GM10266 (cell line): ENCODE data around the gene C10orf95.

Experiments used
- DNase-seq: peaks from one replicate; pipeline ENCODE4 v3.0.0; 2012; ENCODE audit errors: extremely low spot score
- TF ChIP-seq, protein P1 (sequence below): IDR thresholded peaks from 2 replicates; pipeline ENCODE4 v1.5.1; 2012; ENCODE audit warnings: mild to moderate bottlenecking, low read depth; ENCODE audit not compliant: control insufficient read depth, insufficient read depth; ENCODE audit errors: missing control alignments

C10orf95 gene

DNA sequence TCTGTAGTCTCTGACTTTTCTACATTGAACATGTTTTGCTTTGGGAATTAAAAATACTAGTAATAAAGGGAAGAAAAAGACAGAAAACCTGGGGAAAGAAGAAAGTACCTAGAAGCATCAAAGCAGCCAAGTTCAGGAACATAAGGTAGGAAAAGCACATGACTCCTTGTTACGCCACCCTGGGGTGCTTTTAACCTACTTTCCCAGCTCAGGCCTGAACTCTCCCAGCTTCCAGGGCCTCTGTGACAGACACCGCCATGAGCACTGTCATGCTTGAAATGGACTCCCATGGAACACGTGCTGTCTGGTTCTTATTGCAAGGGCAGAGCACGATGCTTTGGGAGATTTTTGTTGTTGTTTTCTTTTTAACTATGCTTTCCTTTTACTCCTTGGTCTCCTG is 39.8 kb upstream of the C10orf95 start:
- TF ChIP-seq, protein P1, sequence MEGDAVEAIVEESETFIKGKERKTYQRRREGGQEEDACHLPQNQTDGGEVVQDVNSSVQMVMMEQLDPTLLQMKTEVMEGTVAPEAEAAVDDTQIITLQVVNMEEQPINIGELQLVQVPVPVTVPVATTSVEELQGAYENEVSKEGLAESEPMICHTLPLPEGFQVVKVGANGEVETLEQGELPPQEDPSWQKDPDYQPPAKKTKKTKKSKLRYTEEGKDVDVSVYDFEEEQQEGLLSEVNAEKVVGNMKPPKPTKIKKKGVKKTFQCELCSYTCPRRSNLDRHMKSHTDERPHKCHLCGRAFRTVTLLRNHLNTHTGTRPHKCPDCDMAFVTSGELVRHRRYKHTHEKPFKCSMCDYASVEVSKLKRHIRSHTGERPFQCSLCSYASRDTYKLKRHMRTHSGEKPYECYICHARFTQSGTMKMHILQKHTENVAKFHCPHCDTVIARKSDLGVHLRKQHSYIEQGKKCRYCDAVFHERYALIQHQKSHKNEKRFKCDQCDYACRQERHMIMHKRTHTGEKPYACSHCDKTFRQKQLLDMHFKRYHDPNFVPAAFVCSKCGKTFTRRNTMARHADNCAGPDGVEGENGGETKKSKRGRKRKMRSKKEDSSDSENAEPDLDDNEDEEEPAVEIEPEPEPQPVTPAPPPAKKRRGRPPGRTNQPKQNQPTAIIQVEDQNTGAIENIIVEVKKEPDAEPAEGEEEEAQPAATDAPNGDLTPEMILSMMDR = no peak

GRCh38 chr10:102485093-102485784 is 33.9 kb upstream of the C10orf95 start:
- TF ChIP-seq, protein P1 = no peak
- DNase-seq = no peak

More for the DNA sequence above, 39.8 kb upstream of the C10orf95 start:
- no peak for DNase-seq

DNA sequence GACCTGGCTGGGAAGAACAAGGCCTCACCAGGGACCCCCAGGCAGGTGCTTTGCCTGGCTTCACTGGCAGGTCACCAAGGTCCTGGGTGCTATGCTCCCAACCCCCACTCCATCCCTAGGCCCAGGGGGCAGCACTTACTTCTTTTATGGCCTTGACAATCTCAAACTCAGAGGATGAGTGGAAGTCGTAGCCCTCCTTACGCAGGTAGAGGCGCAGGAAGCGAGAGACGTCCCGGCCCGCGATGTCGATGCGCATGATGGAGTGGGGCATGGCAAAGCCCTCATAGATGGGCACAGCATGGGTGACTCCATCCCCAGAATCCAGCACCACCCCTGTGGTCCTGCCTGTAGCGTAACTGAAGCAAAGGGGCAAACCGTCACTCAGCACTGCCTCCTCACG is 32.7 kb upstream of the C10orf95 start:
- no peak for DNase-seq
- TF ChIP-seq, protein P1 = no peak

- DNase-seq = no peak
- TF ChIP-seq, protein P1 = no peak
These were observed 29.1 kb upstream of the C10orf95 start for GRCh38 chr10:102480396-102480795.

DNA sequence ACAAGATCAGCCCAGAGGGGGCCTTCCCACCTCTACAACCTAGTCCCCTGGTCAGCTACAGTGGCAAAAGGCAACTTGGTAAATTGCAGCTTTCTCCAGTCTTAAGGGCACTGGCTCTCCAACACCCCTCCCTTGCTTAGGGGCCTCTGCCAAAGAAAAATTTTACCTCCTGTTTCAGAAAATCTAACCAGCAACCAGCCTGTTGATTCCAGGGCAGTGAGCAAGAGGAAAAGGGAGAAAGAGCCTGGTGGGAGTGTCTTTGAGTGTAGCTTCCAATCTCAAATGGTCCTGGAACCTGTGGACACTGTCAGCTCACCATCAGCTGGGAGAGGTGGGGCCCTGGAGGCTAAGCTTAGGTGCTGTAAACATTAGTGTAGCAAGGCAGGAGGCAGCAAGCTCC is 28.3 kb upstream of the C10orf95 start:
- DNase-seq = no peak
- TF ChIP-seq, protein P1 = no peak

DNA sequence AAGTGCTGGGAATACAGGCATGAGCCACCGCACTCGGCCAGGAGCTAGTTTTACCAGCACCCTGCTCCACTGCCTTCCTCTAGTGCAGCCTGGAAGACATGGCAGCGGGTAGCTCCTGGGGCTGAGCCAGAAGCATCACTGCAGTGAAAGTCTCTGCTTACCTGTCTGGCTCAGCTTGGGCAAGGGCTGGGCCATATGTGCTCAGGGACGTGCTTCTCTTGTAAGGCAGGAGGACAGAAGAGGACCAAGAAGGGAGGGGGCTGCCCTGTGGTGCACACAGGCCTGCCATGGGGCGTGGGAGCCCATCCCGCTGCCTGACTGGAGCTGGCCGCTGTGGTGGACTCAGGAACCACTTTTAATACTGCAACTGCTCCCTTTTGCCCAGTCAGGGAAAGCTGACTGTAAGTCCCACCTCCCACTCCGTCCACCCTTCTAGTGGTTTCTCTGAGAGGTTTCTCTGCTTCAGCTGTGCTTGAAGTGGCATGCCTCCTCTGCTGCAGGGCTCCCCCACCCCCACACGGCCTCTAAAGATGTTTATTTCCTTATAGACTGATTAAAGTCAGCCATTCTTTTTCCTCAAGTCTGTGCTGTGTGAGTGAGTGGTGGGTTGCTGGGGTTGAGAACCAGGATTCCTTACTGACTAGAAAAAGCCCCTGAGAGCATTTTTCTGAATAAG is 25.3 kb upstream of the C10orf95 start:
- DNase-seq = no peak

More for the DNA sequence above, 25.3 kb upstream of the C10orf95 start:
- TF ChIP-seq, protein P1 = no peak
